K562 (cell line): ENCODE data around the gene ACADVL. TPM values are rescaled to one million over a fixed set of nuclear protein-coding genes. Genes with fewer than 3 reads are reported as not detected.

Experiments used
- ATAC-seq: fragments of 200-7000 bp; cut with Tn5 transposase; 3 replicates; pipeline ENCODE4 v1.9.1; 2020; ENCODE audit warnings: moderate library complexity
- BruUV-seq: library from RNA; stranded (reverse); fragments of 400-500 nt; replicated peaks from 2 replicates; lab custom pipeline; 2021; lab: Mats Ljungman, UMichigan
- CTCF ChIA-PET: fragments of 300-600 bp; formaldehyde crosslinking; extraction: SDS; loops from one replicate; lab custom pipeline; 2021; ENCODE audit warnings: low intra/inter-chr PET ratio; lab: Yijun Ruan, JAX
- POLR2A ChIA-PET: fragments of 300-600, 350-650 bp; sonication (Branson Sonifier 250); formaldehyde crosslinking; extraction: SDS; loops from one replicate; lab custom pipeline; 2021; ENCODE audit warnings: antibody characterized with exemption, inconsistent platforms; lab: Yijun Ruan, JAX
- DNase-seq, 4 experiments: peaks; one replicate each; pipeline versions ENCODE4 v3.0.0 to v3.0.0-alpha.2; 2011 to 2018; ENCODE audit warnings: low spot score in 3 of 4, mixed read lengths in 3 of 4; ENCODE audit errors: extremely low read depth in 1 of 4
- FAIRE-seq: peaks from 2 replicates; lab custom pipeline; 2011; peaks lifted over from hg19 to GRCh38; lab: Jason Lieb, UNC
- H2AFZ ChIP-seq: 2 replicates; pipeline ENCODE4 v1.6.0; 2011; ENCODE audit warnings: low read depth, low read length, control low read depth, inconsistent platforms
- H3K27ac ChIP-seq: fragments of 200-600 bp; 3 replicates; pipeline ENCODE4 v1.8.0; 2011; ENCODE audit warnings: low read depth, mild to moderate bottlenecking, control low read depth, inconsistent platforms, low read length, moderate library complexity, mixed read lengths; ENCODE audit errors: extremely low read depth
- H3K27me3 ChIP-seq, 2 experiments: fragments of 300-600 bp in 1 of 2; 2 replicates in 1 of 2; 3 replicates in 1 of 2; pipeline versions ENCODE4 v1.6.0 to v1.8.0; 2011; ENCODE audit warnings: inconsistent platforms in 2 of 2, low read length in 2 of 2, mild to moderate bottlenecking in 1 of 2, mixed read lengths in 1 of 2, moderate library complexity in 1 of 2; ENCODE audit not compliant: control insufficient read depth in 2 of 2, insufficient read depth in 2 of 2
- H3K36me3 ChIP-seq: fragments of 300-600 bp; 3 replicates; pipeline ENCODE4 v1.8.0; 2011; ENCODE audit warnings: mild to moderate bottlenecking, low read length, inconsistent platforms; ENCODE audit not compliant: control insufficient read depth, insufficient read depth
- H3K4me1 ChIP-seq, 2 experiments: fragments of 200-600 bp in 1 of 2; replicated peaks in 1 of 2; 2 replicates in 1 of 2; 3 replicates in 1 of 2; pipeline versions ENCODE4 v1.5.1 to v1.8.0; 2011; ENCODE audit warnings: inconsistent platforms in 2 of 2, low read length in 2 of 2, mild to moderate bottlenecking in 1 of 2, mixed read lengths in 1 of 2, moderate library complexity in 1 of 2; ENCODE audit not compliant: control insufficient read depth in 2 of 2, insufficient read depth in 2 of 2
- H3K4me2 ChIP-seq: 2 replicates; pipeline ENCODE4 v1.6.1; 2011; ENCODE audit warnings: low read length, control low read depth, inconsistent platforms, mixed read lengths; ENCODE audit not compliant: insufficient read depth
- H3K4me3 ChIP-seq: fragments of 200-600 bp; sonication (generic), shearing (Covaris generic); 2 replicates; pipeline ENCODE4 v1.5.1; 2016; ENCODE audit warnings: control low read depth, inconsistent platforms
- H3K79me2 ChIP-seq: fragments of 200-600 bp; 3 replicates; pipeline ENCODE4 v1.8.0; 2011; ENCODE audit warnings: low read length, inconsistent platforms; ENCODE audit not compliant: control insufficient read depth, insufficient read depth
- H3K9ac ChIP-seq, 2 experiments: 2 replicates each; pipeline versions ENCODE4 v1.6.0 to v1.6.1; 2011; ENCODE audit warnings: low read depth in 2 of 2, low read length in 2 of 2, control low read depth in 1 of 2, inconsistent platforms in 1 of 2, mild to moderate bottlenecking in 1 of 2, mixed read lengths in 1 of 2; ENCODE audit not compliant: insufficient read depth in 1 of 2
- H3K9me1 ChIP-seq: one replicate; pipeline ENCODE4 v1.6.0; 2011; ENCODE audit warnings: inconsistent platforms, mild to moderate bottlenecking, low read length, moderate library complexity; ENCODE audit not compliant: control insufficient read depth, insufficient read depth
- H3K9me3 ChIP-seq: replicated peaks from 2 replicates; pipeline ENCODE4 v1.5.1; 2011; ENCODE audit warnings: low read depth, low read length, inconsistent platforms; ENCODE audit not compliant: control insufficient read depth, insufficient read depth
- H4K20me1 ChIP-seq: replicated peaks from 2 replicates; pipeline ENCODE4 v1.6.1; 2011; ENCODE audit warnings: low read length, inconsistent platforms, mixed read lengths; ENCODE audit not compliant: control insufficient read depth, insufficient read depth
- HOXB6 ChIP-seq: fragments of 250-450 bp; sonication (Bioruptor Pico); IDR thresholded peaks from 2 replicates; pipeline ENCODE4 v1.5.1; 2022; ENCODE audit warnings: mild to moderate bottlenecking, borderline replicate concordance
- IRF2 ChIP-seq: sonication (generic); formaldehyde crosslinking; IDR thresholded peaks from 2 replicates; pipeline ENCODE4 v1.8.1; 2022; ENCODE audit warnings: mild to moderate bottlenecking, missing genetic modification reagents
- MYBL2 ChIP-seq, 2 experiments: fragments of 450-650 bp in 1 of 2; sonication (generic) in 1 of 2; formaldehyde crosslinking in 1 of 2; IDR thresholded peaks; 2 replicates each; pipeline versions ENCODE4 v1.6.1 to v1.8.1; 2017 to 2022; ENCODE audit warnings: borderline replicate concordance in 1 of 2, inconsistent platforms in 1 of 2, low read depth in 1 of 2, mild to moderate bottlenecking in 1 of 2, missing genetic modification reagents in 1 of 2, moderate library complexity in 1 of 2
- PTBP1 ChIP-seq: fragments of 200-400 bp; formaldehyde crosslinking; IDR thresholded peaks from 2 replicates; pipeline ENCODE4 v1.6.1; 2017; ENCODE audit warnings: low read depth, low read length
- RBM15 ChIP-seq: fragments of 200-400 bp; formaldehyde crosslinking; IDR thresholded peaks from 2 replicates; pipeline ENCODE4 v1.6.1; 2018; ENCODE audit warnings: mild to moderate bottlenecking, low read length, moderate library complexity; ENCODE audit not compliant: insufficient read depth
- ZBTB17 ChIP-seq: fragments of 450-650 bp; formaldehyde crosslinking; IDR thresholded peaks from 2 replicates; pipeline ENCODE4 v1.4.0; 2020; ENCODE audit warnings: mild to moderate bottlenecking
- ZFPM2 ChIP-seq: fragments of 250-450 bp; sonication (Bioruptor Pico); IDR thresholded peaks from 2 replicates; pipeline ENCODE4 v1.5.1; 2022; ENCODE audit warnings: mild to moderate bottlenecking
- ZNF24 ChIP-seq: fragments of 450-650 bp; IDR thresholded peaks from 2 replicates; pipeline ENCODE4 v1.6.1; 2016
- ZNF253 ChIP-seq: fragments of 250-450 bp; sonication (Bioruptor Pico); conservative IDR thresholded peaks from 2 replicates; pipeline ENCODE4 v1.6.1; 2021; ENCODE audit warnings: mild to moderate bottlenecking
- WGBS: fragments of 100-300 bp; shearing (Covaris generic); methylation state at CpG from one replicate; pipeline ENCODE4 v1.1.6; 2016; ENCODE audit warnings: low coverage, mixed read lengths; ENCODE audit not compliant: insufficient coverage; ENCODE audit errors: missing lambda C conversion rate; 5-methylcytosine and 5-hydroxymethylcytosine counted together
- in situ Hi-C: fragments of 300-500 bp; cut with MboI; formaldehyde crosslinking; loops from 4 replicates; pipeline ENCODE4 v1.15.0; 2018; ENCODE audit warnings: inconsistent platforms, mixed read lengths
- intact Hi-C: fragments of 100-400 bp; cut with micrococcal nuclease; formaldehyde crosslinking; loops from 2 replicates; pipeline ENCODE4 v1.14.2; 2022
- polyA plus RNA-seq, 8 experiments: library from polyadenylated mRNA; depleted of rRNA in 4 of 8; stranded (reverse) in 5 of 8; unstranded in 3 of 8; fragments of >200 nt; fragmentation: Nextera tagmentation in 2 of 8; fragmentation: Illumina TruSeq in 1 of 8; extraction: Ambion mirVana in 2 of 8; extraction: Trizol in 1 of 8; gene quantifications; 2 replicates each; pipeline versions ENCODE4 v1.2.1 to v1.2.3, GENCODE V29; 2011 to 2014; ENCODE audit warnings: inconsistent platforms in 1 of 8, missing spikeins in 1 of 8
- total RNA-seq, 7 experiments: library from RNA; depleted of rRNA in 6 of 7; stranded (reverse); fragments of >200 nt in 6 of 7; fragmentation: Illumina TruSeq in 2 of 7; extraction: Trizol in 2 of 7; gene quantifications; 2 replicates each; pipeline versions ENCODE4 v1.2.1 to v1.2.3, GENCODE V29; 2011 to 2021; ENCODE audit warnings: low replicate concordance in 1 of 7
- TF ChIP-seq, protein P1 (sequence below): fragments of 450-650 bp; IDR thresholded peaks from 2 replicates; pipeline ENCODE4 v1.7.1; 2018; ENCODE audit warnings: mild to moderate bottlenecking, low read depth; ENCODE audit not compliant: partially characterized antibody

ACADVL gene
- total and polyA plus RNA-seq, 9 of the 15 experiments (the other 6 are each of a cell fraction or from before 2014, with no cell fraction given), result 25.5 to 449 (median 214) TPM

GRCh38 chr17:7176841-7177190 lies 42.9 kb upstream of the ACADVL start:
- H3K36me3 ChIP-seq, result no peaks in the 10 kb centered on the region
- no peaks in the 10 kb centered on the region for H3K79me2 ChIP-seq
- no peaks in the 10 kb centered on the region for H3K9me1 ChIP-seq
- ATAC-seq, result no peak
- H3K27me3 ChIP-seq, result peaks cover 0 to 14% of the 10 kb centered on the region in 2 experiments; a peak in 2 of 5 replicates
- no peak overlapping the region for H3K9ac ChIP-seq
- no peaks in the 10 kb centered on the region for H4K20me1 ChIP-seq
- in situ Hi-C loops, result no loop called here
- peaks cover 3 to 26% of the 10 kb centered on the region in 2 experiments; a peak in 3 of 5 replicates for H3K4me1 ChIP-seq
- TF ChIP-seq ZBTB17 (CRISPR knock-in tag), result 0 out of 2 replicates have a peak, but pooled peaks have one; percentile 20
- no peak for TF ChIP-seq ZFPM2 (CRISPR knock-in tag)
- TF ChIP-seq, all 486 proteins: peak for 1
- Histone ChIP-seq H2AFZ (no peak overlapping the region), H3K4me3 (no peak overlapping the region), H3K4me2 (no peak overlapping the region), H3K9me3 (0 out of 2 replicates have a peak, but pooled peaks cover 3% of the 10 kb centered on the region), H3K27ac (no peak overlapping the region)
- no TSS peak for BruUV-seq
- FAIRE-seq (no peak), DNase-seq (no peak)
- no CpG with 5 or more reads among the region's 17 CpGs for WGBS
- intact Hi-C loops, result loop anchor here (1.0 kb wide), 1 partner anchor 125 kb away; no protein-coding TSS in a partner anchor
- ChIA-PET POLR2A (interaction anchor here (0.7 kb wide), 2 partner anchors 26 to 77 kb away, joined by 3 to 4 read pairs; no protein-coding TSS in a partner anchor), CTCF (interaction anchor here (2.2 kb wide), 1 partner anchor 131 kb away, joined by 11 read pairs; no protein-coding TSS in a partner anchor)

DNA sequence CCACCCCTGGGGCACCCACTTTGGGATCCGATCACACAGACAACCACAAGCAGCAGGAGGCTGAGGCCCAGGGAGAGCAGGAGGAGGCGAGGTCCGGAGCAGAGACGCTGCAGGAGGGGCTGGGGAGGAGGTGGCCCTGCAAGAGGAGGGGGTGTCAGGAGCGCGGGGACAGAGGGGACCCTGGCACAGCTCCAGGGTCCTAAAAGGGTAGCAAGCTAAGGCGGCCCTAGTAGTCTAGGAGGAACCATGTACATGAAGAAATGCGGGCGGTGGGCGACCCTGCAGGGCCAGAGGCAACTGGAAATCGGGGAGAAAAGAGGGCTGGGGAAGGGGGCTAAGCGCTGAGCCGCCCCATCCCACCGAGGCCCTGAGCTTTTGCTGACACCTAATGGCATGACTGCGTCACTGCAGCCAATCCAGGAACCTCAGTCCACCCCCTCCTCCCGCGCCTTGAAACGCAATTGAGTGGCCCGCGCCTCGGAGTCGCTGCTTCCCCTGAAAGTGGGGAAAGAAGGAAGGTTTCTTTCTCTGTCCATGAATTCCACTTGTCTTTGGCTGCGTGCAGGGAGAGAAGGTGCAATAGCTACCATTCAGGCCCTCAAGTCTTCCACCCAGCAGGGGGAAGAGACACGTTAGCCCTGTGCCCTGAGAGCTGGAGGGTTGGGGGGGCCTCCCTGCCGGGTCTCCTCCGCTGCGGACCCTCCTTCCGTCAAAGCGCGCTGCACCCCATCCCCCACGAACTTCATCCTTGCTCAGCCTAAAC lies 42.4 kb upstream of the ACADVL start:
- 0% methylated on average over 10 of the region's 31 CpGs for WGBS
- Histone ChIP-seq H4K20me1 (no peaks in the 10 kb centered on the region), H3K4me3 (peak overlapping the region; percentile 36), H3K27ac (no peak overlapping the region; the same call in 2 of the 3 replicates), H3K9me3 (0 out of 2 replicates have a peak, but pooled peaks cover 3% of the 10 kb centered on the region), H3K36me3 (no peaks in the 10 kb centered on the region), H3K9me1 (no peaks in the 10 kb centered on the region), H3K79me2 (no peaks in the 10 kb centered on the region), H3K4me2 (peak overlapping the region; percentile 88), H3K4me1 (peaks cover 3 to 26% of the 10 kb centered on the region in 2 experiments; a peak in 3 of 5 replicates), H2AFZ (peak overlapping the region; percentile 92), H3K27me3 (peaks cover 0 to 14% of the 10 kb centered on the region in 2 experiments; a peak in 2 of 5 replicates), H3K9ac (peak overlapping the region; percentile 40 to 53; a peak in 2 of 4 replicates)
- BruUV-seq, result no TSS peak
- in situ Hi-C loops, result no loop called here
- ChIA-PET CTCF (interaction anchor here (0.6 to 2.2 kb wide), 3 partner anchors 129 to 264 kb away, joined by 3 to 11 read pairs (median 4); no protein-coding TSS in a partner anchor), POLR2A (interaction anchor here (0.7 to 0.8 kb wide), 3 partner anchors 10 to 77 kb away, joined by 3 to 4 read pairs (median 3); no protein-coding TSS in a partner anchor)
- intact Hi-C loops, result loop anchor here (1.0 kb wide), 1 partner anchor 125 kb away; no protein-coding TSS in a partner anchor
- peak; percentile 78 for FAIRE-seq
- peak; percentile 95 for ATAC-seq
- peak; percentile 75 to 84 (median 76) for DNase-seq
- no peak for TF ChIP-seq MYBL2 (IDR thresholded peaks at IDR 0.05; ENCODE audit: low read depth)
- no peak for TF ChIP-seq MYBL2 (CRISPR knock-in tag; IDR thresholded peaks at IDR 0.05; ENCODE audit: borderline replicate concordance)
- no peak for TF ChIP-seq ZBTB17 (CRISPR knock-in tag)
- TF ChIP-seq IRF2 (CRISPR knock-in tag), result no peak
- no peak for TF ChIP-seq PTBP1
- no peak for TF ChIP-seq ZNF253 (CRISPR knock-in tag)
- TF ChIP-seq, protein P1, sequence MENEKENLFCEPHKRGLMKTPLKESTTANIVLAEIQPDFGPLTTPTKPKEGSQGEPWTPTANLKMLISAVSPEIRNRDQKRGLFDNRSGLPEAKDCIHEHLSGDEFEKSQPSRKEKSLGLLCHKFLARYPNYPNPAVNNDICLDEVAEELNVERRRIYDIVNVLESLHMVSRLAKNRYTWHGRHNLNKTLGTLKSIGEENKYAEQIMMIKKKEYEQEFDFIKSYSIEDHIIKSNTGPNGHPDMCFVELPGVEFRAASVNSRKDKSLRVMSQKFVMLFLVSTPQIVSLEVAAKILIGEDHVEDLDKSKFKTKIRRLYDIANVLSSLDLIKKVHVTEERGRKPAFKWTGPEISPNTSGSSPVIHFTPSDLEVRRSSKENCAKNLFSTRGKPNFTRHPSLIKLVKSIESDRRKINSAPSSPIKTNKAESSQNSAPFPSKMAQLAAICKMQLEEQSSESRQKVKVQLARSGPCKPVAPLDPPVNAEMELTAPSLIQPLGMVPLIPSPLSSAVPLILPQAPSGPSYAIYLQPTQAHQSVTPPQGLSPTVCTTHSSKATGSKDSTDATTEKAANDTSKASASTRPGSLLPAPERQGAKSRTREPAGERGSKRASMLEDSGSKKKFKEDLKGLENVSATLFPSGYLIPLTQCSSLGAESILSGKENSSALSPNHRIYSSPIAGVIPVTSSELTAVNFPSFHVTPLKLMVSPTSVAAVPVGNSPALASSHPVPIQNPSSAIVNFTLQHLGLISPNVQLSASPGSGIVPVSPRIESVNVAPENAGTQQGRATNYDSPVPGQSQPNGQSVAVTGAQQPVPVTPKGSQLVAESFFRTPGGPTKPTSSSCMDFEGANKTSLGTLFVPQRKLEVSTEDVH, result no peak
- TF ChIP-seq HOXB6 (CRISPR knock-in tag), result no peak
- no peak for TF ChIP-seq RBM15
- TF ChIP-seq ZNF24, result no peak
